GM12892 (cell line): ENCODE results near the gene TRIOBP.
A peak's percentile ranks its signal among the peaks of the same experiment; 100 is the strongest.

Experiments used
- DNase-seq: peaks from one replicate; pipeline ENCODE4 v3.0.0; 2011; ENCODE audit not compliant: insufficient read length
- FAIRE-seq: peaks from 2 replicates; lab custom pipeline; 2011; peaks lifted over from hg19 to GRCh38; lab: Jason Lieb, UNC
- POLR2A ChIP-seq: IDR thresholded peaks from 2 replicates; pipeline ENCODE4 v1.6.1; 2011; ENCODE audit warnings: low read depth, low read length, control low read depth
- POLR2AphosphoS5 ChIP-seq: IDR thresholded peaks from 2 replicates; pipeline ENCODE4 v1.6.1; 2011; ENCODE audit warnings: low read depth, low read length, control low read depth
- TAF1 ChIP-seq: IDR thresholded peaks from 2 replicates; pipeline ENCODE4 v1.6.1; 2011; ENCODE audit warnings: low read depth, mild to moderate bottlenecking, control low read depth, low read length, borderline replicate concordance

TRIOBP gene

DNA sequence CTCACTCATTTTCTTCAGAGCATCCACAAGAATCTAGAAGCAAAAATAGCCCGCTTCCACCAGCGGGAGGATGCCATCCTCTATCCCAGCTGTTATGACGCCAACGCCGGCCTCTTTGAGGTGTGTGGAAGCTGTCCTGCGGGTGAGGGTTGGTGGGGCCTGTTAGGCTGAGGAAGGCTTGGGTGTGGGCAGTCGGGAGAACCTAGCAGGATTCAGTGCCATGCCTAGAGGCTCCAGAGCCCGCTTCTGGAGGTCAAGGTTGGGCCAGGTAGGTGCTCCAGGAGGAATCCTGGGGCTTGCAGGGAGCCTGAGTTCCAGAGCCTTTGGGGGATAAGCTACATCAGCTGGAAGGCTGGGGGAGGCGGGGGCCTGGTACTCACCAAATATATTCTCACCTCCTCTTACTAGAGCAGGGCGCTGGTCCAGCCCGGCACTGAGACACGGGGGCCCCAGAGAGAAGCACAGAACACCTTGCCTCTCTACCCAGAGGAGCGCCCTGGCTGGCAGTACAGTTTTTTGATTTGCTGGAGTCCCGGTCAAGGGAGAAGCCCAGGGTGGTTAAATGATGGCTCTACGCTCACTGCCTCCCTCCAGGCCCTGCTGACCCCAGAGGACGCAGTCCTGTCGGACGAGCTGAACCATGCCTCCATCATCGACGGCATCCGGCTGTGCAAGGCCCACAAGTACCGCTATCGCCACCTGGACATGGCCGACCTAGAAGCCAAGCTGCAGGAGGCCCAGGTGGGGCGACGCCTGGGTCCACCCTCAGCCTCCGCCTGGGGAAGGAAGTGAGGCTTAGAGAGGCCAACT lies 116.2 kb downstream of the TRIOBP start:
- FAIRE-seq = no peak
- no peak for DNase-seq
- TF ChIP-seq POLR2AphosphoS5 (no peak), POLR2A (no peak), TAF1 (no peak)

- no peak for FAIRE-seq
- DNase-seq = no peak
- TF ChIP-seq TAF1 (no peak), POLR2AphosphoS5 (no peak), POLR2A (no peak)
Observed at GRCh38 chr22:37815593-37815992, 118.7 kb downstream of the TRIOBP start.

GRCh38 chr22:37816543-37817180 lies 119.8 kb downstream of the TRIOBP start:
- TF ChIP-seq POLR2AphosphoS5 (no peak), TAF1 (no peak), POLR2A (no peak)
- FAIRE-seq (no peak), DNase-seq (no peak)

- FAIRE-seq (peak; percentile 83), DNase-seq (peak; percentile 91)
- no peak for TF ChIP-seq TAF1
- TF ChIP-seq POLR2AphosphoS5 = no peak
- no peak for TF ChIP-seq POLR2A
Observed at GRCh38 chr22:37817705-37818408, 121.0 kb downstream of the TRIOBP start.

GRCh38 chr22:37818409-37819104 lies 121.7 kb downstream of the TRIOBP start:
- DNase-seq = peak; percentile 80
- peak; percentile 27 for FAIRE-seq
- TF ChIP-seq TAF1 (no peak), POLR2A (no peak)

- TF ChIP-seq POLR2A = no peak
- TF ChIP-seq TAF1 = no peak
- TF ChIP-seq POLR2AphosphoS5 = no peak
- no peak for FAIRE-seq
- no peak for DNase-seq
Observed at GRCh38 chr22:37819105-37819433, 122.2 kb downstream of the TRIOBP start.

GRCh38 chr22:37820350-37820749 lies 123.5 kb downstream of the TRIOBP start:
- TF ChIP-seq POLR2A (no peak), TAF1 (no peak), POLR2AphosphoS5 (no peak)
- no peak for FAIRE-seq

GRCh38 chr22:37822079-37822833 lies 125.4 kb downstream of the TRIOBP start:
- TF ChIP-seq POLR2AphosphoS5 (no peak), TAF1 (no peak), POLR2A (no peak)
- FAIRE-seq (no peak), DNase-seq (no peak)

More at GRCh38 chr22:37820350-37820749, 123.5 kb downstream of the TRIOBP start:
- DNase-seq = no peak

- TF ChIP-seq POLR2A = no peak
- no peak for TF ChIP-seq POLR2AphosphoS5
- no peak for TF ChIP-seq TAF1
- FAIRE-seq (no peak), DNase-seq (no peak)
Observed at GRCh38 chr22:37823134-37823985, 126.5 kb downstream of the TRIOBP start, which contains the start of gene GALR3. GALR3 (plus strand) TSS chr22:37823382; CDS start chr22:37823407, 25 bp downstream.
